Measurements from ENCODE around the gene MKLN1. TPM values are rescaled to one million over a fixed set of nuclear protein-coding genes. Genes with fewer than 3 reads are reported as not detected.
A peak's percentile ranks its signal among the peaks of the same experiment; 100 is the strongest.

Gene MKLN1
- total RNA-seq, 2 donors from 2014 or later, result 27.4 to 28.5 TPM

DNA sequence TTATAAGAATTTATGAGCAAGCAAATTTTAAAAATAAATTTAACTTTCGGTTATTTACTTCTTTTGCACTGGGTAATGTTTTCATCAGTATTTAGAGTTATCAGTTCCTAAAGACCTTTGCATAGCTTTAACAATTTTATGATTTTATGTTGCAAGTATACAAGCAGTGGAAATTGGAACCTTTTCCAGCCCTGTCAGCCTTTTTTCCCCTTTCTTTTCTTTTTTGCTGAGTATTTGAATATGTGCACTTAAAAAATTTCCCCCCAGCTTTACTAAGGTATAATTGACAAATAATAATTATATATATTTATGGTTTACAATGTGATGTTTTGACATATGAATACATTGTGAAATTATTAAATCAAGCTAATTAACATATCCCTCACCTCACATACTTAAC, 62.6 kb downstream of the MKLN1 start:
- TF ChIP-seq, protein P1, sequence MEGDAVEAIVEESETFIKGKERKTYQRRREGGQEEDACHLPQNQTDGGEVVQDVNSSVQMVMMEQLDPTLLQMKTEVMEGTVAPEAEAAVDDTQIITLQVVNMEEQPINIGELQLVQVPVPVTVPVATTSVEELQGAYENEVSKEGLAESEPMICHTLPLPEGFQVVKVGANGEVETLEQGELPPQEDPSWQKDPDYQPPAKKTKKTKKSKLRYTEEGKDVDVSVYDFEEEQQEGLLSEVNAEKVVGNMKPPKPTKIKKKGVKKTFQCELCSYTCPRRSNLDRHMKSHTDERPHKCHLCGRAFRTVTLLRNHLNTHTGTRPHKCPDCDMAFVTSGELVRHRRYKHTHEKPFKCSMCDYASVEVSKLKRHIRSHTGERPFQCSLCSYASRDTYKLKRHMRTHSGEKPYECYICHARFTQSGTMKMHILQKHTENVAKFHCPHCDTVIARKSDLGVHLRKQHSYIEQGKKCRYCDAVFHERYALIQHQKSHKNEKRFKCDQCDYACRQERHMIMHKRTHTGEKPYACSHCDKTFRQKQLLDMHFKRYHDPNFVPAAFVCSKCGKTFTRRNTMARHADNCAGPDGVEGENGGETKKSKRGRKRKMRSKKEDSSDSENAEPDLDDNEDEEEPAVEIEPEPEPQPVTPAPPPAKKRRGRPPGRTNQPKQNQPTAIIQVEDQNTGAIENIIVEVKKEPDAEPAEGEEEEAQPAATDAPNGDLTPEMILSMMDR (IDR thresholded peaks at IDR 0.05), result no peak
- Histone ChIP-seq H3K36me3 (no peaks in the 10 kb centered on the region), H3K27me3 (no peaks in the 10 kb centered on the region), H3K4me1 (no peaks in the 10 kb centered on the region), H3K9me3 (no peaks in the 10 kb centered on the region), H3K27ac (no peak overlapping the region), H3K4me3 (no peak overlapping the region)
- no peak for DNase-seq (ENCODE audit: low spot score)

DNA sequence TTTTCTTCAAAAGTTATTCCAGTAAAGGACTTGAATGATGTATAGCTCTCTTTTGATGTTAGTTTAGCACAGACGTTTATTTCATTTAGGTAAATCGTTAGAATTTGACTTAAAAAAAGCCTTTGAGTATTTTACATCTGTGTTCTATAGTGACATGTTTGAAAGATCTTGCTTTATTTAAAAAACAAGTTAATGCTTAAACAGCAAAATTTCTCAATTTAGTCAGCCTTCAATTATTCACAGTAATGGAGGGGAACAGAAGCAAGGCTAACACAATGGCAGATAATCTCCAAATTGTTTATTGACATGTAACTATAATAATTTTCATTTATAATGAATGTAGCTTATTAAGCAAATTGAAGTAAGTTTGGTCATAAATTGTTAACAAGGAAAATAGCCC, 63.5 kb downstream of the MKLN1 start:
- TF ChIP-seq, protein P1 (IDR thresholded peaks at IDR 0.05), result no peak
- no peak for DNase-seq (ENCODE audit: low spot score)
- Histone ChIP-seq H3K27ac (no peak overlapping the region), H3K27me3 (no peaks in the 10 kb centered on the region), H3K36me3 (no peaks in the 10 kb centered on the region), H3K4me3 (no peak overlapping the region), H3K9me3 (no peaks in the 10 kb centered on the region), H3K4me1 (no peaks in the 10 kb centered on the region)

DNA sequence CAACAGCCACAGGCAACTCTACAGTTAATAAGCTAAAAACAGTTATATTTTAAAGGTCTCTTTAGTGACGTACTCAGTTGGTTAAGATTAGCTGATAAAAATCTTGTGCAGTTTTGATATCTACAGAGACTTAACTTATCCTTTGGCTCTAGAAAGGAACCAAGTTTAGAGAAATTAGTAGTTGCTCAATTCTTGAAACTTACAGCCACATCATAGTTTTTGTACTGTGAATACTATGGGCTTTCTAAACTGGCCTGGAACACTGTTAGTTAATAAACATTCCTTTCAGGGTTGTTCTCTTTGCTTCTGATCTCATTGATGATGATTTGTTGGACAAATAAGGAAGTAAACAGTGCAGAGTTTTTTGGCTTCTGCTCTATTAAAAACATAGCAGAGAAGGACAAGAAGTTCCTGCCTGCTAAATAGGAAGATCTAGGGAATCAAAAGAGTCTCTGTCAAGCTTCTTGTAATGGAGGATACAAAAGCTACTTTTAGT, 73.1 kb downstream of the MKLN1 start:
- H3K4me1 ChIP-seq, result peaks cover 0 to 19% of the 10 kb centered on the region in 2 donors
- no peaks in the 10 kb centered on the region for H3K27me3 ChIP-seq
- peaks cover 0 to 9% of the 10 kb centered on the region in 2 donors for H3K9me3 ChIP-seq
- peaks cover 16% of the 10 kb centered on the region for H3K36me3 ChIP-seq
- no peak for DNase-seq (ENCODE audit: low spot score)
- peak overlapping the region in 1 of 2 donors; percentile 37 for H3K27ac ChIP-seq
- TF ChIP-seq, protein P1 (IDR thresholded peaks at IDR 0.05), result no peak
- H3K4me3 ChIP-seq, result no peak overlapping the region

- Histone ChIP-seq H3K4me3 (no peak overlapping the region), H3K27me3 (no peaks in the 10 kb centered on the region), H3K9me3 (peaks cover 0 to 9% of the 10 kb centered on the region in 2 donors), H3K27ac (peak overlapping the region; percentile 28 to 37), H3K36me3 (peaks cover 16% of the 10 kb centered on the region), H3K4me1 (peaks cover 0 to 19% of the 10 kb centered on the region in 2 donors)
- no peak for DNase-seq (ENCODE audit: low spot score)
- TF ChIP-seq, protein P1 (IDR thresholded peaks at IDR 0.05), result no peak
Observed at GRCh38 chr7:131401194-131401593, 73.5 kb downstream of the MKLN1 start.

GRCh38 chr7:131403322-131403721, 75.6 kb downstream of the MKLN1 start:
- H3K27me3 ChIP-seq, result no peaks in the 10 kb centered on the region
- no peak overlapping the region for H3K4me3 ChIP-seq
- H3K9me3 ChIP-seq, result peaks cover 0 to 9% of the 10 kb centered on the region in 2 donors
- no peak for DNase-seq (ENCODE audit: low spot score)
- peaks cover 16% of the 10 kb centered on the region for H3K36me3 ChIP-seq
- TF ChIP-seq, protein P1 (IDR thresholded peaks at IDR 0.05), result no peak
- H3K27ac ChIP-seq, result no peak overlapping the region
- H3K4me1 ChIP-seq, result peaks cover 0 to 25% of the 10 kb centered on the region in 2 donors
